Measurements from ENCODE around the gene LRRC63. TPM values are rescaled to one million over a fixed set of nuclear protein-coding genes. Genes with fewer than 3 reads are reported as not detected.

Gene LRRC63
- total and polyA plus RNA-seq, 9 of the 15 experiments (the other 6 are each of a cell fraction or from before 2014, with no cell fraction given): 0.07 to 0.41 (median 0.24) TPM; not detected in 1

DNA sequence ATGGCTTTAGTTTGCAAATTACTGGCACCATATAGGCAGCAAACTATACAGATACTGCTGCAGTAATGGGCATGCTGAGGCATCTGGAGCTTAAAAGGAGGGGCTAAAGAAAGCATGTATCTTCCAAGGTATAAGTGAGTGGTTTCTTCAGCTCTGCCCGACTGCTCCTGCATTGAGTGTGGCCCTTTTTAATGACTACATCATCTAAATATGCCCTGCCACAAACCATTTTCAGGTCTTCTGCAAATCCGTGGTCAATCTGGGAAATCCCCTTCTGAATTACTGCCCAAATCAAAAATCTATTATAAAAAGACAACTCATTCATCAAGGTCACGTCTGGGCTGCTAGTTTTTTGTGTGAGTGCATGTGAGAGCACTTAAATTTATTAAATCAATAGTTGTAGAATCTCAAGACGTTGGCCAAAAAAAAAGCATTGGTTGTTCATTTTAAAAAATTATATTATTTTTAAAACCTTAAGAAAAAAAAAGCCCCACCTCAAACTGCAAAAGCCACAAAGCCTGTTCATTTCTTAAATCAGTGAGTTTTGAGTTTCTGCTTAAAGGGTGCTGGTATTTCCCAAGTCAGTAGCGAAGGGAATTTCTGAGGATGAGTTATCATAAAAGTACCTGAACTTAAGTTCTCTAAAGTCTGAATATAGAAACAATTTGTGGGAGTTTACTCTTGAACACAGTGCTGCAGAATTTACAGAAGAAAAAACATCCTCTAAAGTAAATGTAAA, 46.1 kb upstream of the LRRC63 start:
- Histone ChIP-seq H3K4me3 (no peak overlapping the region), H3K4me1 (replicated peaks in 1 of 2; ENCODE audit: control insufficient read depth in 2 of 2, insufficient read depth in 2 of 2, low read length in 2 of 2) (peaks cover 3 to 14% of the 10 kb centered on the region in 2 experiments; a peak in 4 of 5 replicates), H3K9me1 (ENCODE audit: control insufficient read depth, insufficient read depth, low read length) (no peaks in the 10 kb centered on the region), H3K79me2 (ENCODE audit: control insufficient read depth, insufficient read depth, low read length) (peaks cover 82% of the 10 kb centered on the region), H3K4me2 (ENCODE audit: insufficient read depth, low read length) (no peak overlapping the region), H4K20me1 (replicated peaks; ENCODE audit: control insufficient read depth, insufficient read depth, low read length) (peaks cover 8% of the 10 kb centered on the region; the same call in 1 of the 2 replicates), H3K9me3 (replicated peaks; ENCODE audit: control insufficient read depth, insufficient read depth, low read depth, low read length) (no peaks in the 10 kb centered on the region), H2AFZ (ENCODE audit: low read depth, low read length) (no peak overlapping the region), H3K27ac (ENCODE audit: extremely low read depth, low read depth, low read length) (no peak overlapping the region), H3K27me3 (ENCODE audit: control insufficient read depth in 2 of 2, insufficient read depth in 2 of 2, low read length in 2 of 2) (no peaks in the 10 kb centered on the region), H3K36me3 (ENCODE audit: control insufficient read depth, insufficient read depth, low read length) (peaks cover 32% of the 10 kb centered on the region; the same call in 2 of the 3 replicates), H3K9ac (ENCODE audit: insufficient read depth in 1 of 2, low read depth in 2 of 2, low read length in 2 of 2) (no peak overlapping the region)
- ChIA-PET CTCF (ENCODE audit: low intra/inter-chr PET ratio) (interaction anchor here (0.6 kb wide), 1 partner anchor 108 kb away, joined by 5 read pairs; no protein-coding TSS in a partner anchor), POLR2A (no interaction called here)
- no peak for DNase-seq (ENCODE audit: extremely low read depth in 1 of 4, low spot score in 3 of 4)
- in situ Hi-C loops (cut with MboI): no loop called here
- TF ChIP-seq TCF7 (IDR thresholded peaks at IDR 0.05; ENCODE audit: borderline replicate concordance) (no peak), PRPF4 (IDR thresholded peaks at IDR 0.05; ENCODE audit: insufficient read depth, low read depth, low read length, poor library complexity, severe bottlenecking) (no peak), MAFF (IDR thresholded peaks at IDR 0.05; ENCODE audit: low read length) (no peak), GABPB2 (CRISPR knock-in tag; conservative IDR thresholded peaks at IDR 0.05) (no peak), ZNF639 (CRISPR knock-in tag; conservative IDR thresholded peaks at IDR 0.05 in 1 of 2, IDR thresholded peaks at IDR 0.05 in 1 of 2) (no peak), HNRNPUL1 (IDR thresholded peaks at IDR 0.05; ENCODE audit: low read length) (no peak), FOSL1 (tag; conservative IDR thresholded peaks at IDR 0.05) (no peak)
- TF ChIP-seq, protein P1, sequence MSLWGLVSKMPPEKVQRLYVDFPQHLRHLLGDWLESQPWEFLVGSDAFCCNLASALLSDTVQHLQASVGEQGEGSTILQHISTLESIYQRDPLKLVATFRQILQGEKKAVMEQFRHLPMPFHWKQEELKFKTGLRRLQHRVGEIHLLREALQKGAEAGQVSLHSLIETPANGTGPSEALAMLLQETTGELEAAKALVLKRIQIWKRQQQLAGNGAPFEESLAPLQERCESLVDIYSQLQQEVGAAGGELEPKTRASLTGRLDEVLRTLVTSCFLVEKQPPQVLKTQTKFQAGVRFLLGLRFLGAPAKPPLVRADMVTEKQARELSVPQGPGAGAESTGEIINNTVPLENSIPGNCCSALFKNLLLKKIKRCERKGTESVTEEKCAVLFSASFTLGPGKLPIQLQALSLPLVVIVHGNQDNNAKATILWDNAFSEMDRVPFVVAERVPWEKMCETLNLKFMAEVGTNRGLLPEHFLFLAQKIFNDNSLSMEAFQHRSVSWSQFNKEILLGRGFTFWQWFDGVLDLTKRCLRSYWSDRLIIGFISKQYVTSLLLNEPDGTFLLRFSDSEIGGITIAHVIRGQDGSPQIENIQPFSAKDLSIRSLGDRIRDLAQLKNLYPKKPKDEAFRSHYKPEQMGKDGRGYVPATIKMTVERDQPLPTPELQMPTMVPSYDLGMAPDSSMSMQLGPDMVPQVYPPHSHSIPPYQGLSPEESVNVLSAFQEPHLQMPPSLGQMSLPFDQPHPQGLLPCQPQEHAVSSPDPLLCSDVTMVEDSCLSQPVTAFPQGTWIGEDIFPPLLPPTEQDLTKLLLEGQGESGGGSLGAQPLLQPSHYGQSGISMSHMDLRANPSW (CRISPR knock-in tag; IDR thresholded peaks at IDR 0.05): no peak
- TF ChIP-seq, protein P2, sequence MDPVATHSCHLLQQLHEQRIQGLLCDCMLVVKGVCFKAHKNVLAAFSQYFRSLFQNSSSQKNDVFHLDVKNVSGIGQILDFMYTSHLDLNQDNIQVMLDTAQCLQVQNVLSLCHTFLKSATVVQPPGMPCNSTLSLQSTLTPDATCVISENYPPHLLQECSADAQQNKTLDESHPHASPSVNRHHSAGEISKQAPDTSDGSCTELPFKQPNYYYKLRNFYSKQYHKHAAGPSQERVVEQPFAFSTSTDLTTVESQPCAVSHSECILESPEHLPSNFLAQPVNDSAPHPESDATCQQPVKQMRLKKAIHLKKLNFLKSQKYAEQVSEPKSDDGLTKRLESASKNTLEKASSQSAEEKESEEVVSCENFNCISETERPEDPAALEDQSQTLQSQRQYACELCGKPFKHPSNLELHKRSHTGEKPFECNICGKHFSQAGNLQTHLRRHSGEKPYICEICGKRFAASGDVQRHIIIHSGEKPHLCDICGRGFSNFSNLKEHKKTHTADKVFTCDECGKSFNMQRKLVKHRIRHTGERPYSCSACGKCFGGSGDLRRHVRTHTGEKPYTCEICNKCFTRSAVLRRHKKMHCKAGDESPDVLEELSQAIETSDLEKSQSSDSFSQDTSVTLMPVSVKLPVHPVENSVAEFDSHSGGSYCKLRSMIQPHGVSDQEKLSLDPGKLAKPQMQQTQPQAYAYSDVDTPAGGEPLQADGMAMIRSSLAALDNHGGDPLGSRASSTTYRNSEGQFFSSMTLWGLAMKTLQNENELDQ (CRISPR knock-in tag; IDR thresholded peaks at IDR 0.05; ENCODE audit: borderline replicate concordance): no peak
- TF ChIP-seq, protein P3, sequence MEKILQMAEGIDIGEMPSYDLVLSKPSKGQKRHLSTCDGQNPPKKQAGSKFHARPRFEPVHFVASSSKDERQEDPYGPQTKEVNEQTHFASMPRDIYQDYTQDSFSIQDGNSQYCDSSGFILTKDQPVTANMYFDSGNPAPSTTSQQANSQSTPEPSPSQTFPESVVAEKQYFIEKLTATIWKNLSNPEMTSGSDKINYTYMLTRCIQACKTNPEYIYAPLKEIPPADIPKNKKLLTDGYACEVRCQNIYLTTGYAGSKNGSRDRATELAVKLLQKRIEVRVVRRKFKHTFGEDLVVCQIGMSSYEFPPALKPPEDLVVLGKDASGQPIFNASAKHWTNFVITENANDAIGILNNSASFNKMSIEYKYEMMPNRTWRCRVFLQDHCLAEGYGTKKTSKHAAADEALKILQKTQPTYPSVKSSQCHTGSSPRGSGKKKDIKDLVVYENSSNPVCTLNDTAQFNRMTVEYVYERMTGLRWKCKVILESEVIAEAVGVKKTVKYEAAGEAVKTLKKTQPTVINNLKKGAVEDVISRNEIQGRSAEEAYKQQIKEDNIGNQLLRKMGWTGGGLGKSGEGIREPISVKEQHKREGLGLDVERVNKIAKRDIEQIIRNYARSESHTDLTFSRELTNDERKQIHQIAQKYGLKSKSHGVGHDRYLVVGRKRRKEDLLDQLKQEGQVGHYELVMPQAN (IDR thresholded peaks at IDR 0.05; ENCODE audit: borderline replicate concordance): no peak
- BruUV-seq (replicated peaks): no TSS peak
- intact Hi-C loops (cut with micrococcal nuclease): no loop called here
- no peak for FAIRE-seq
- 70% methylated on average over 5 of the region's 5 CpGs for WGBS (ENCODE audit: insufficient coverage, low coverage, missing lambda C conversion rate)
- ATAC-seq: no peak

All from K562 (cell line).